Adrenal gland (tissue), 5 donors: ENCODE measurements around the gene PLXNA4.

Source experiments
- POLR2A ChIP-seq, 2 donors: fragments of 450-650 bp; IDR thresholded peaks; one replicate each; pipeline ENCODE4 v1.6.1; 2017; ENCODE audit warnings: antibody characterized with exemption in 2 of 2, mild to moderate bottlenecking in 2 of 2, moderate library complexity in 1 of 2
- TF ChIP-seq, protein P1 (sequence below), 6 experiments: fragments of 450-650 bp in 4 of 6; fragments of 200-600 bp in 2 of 6; sonication (generic) in 1 of 6; IDR thresholded peaks; 1 replicate in 5 of 6; 2 replicates in 1 of 6; pipeline versions ENCODE4 v1.5.1 to v1.8.0; 2016 to 2021; ENCODE audit warnings: antibody characterized with exemption in 6 of 6, mild to moderate bottlenecking in 2 of 6, moderate library complexity in 1 of 6
- donor health status: DM: no; HTN: no; CAD: no.

DNA sequence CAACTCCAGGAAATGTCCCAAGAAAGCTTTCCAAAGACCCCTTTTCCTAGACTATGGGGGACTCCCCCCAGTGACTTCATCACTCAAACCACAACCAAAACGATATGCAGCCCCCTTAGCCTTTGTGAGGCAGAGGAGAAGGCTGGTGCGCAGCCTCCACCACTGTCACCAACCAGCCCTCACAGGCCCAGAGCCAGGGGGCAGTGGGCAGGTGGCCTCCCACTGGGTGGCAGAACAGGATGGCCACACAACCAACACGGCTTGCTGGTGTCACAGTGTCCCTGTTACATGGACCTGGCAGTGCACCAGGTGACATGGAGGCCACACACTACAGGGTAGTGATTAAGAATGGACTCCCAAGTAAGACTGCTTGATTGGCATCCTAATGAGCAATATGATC, 172.0 kb downstream of the PLXNA4 start:
- TF ChIP-seq, protein P1, sequence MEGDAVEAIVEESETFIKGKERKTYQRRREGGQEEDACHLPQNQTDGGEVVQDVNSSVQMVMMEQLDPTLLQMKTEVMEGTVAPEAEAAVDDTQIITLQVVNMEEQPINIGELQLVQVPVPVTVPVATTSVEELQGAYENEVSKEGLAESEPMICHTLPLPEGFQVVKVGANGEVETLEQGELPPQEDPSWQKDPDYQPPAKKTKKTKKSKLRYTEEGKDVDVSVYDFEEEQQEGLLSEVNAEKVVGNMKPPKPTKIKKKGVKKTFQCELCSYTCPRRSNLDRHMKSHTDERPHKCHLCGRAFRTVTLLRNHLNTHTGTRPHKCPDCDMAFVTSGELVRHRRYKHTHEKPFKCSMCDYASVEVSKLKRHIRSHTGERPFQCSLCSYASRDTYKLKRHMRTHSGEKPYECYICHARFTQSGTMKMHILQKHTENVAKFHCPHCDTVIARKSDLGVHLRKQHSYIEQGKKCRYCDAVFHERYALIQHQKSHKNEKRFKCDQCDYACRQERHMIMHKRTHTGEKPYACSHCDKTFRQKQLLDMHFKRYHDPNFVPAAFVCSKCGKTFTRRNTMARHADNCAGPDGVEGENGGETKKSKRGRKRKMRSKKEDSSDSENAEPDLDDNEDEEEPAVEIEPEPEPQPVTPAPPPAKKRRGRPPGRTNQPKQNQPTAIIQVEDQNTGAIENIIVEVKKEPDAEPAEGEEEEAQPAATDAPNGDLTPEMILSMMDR (IDR thresholded peaks at IDR 0.05), result no peak
- TF ChIP-seq POLR2A (IDR thresholded peaks at IDR 0.05), result no peak
